ENCODE measurements around the gene CEP128. TPM values are rescaled to one million over a fixed set of nuclear protein-coding genes. Genes with fewer than 3 reads are reported as not detected.

CEP128 gene
- polyA plus RNA-seq, 1 donor (not counting 4 experiments of a cell fraction or from before 2014, with no cell fraction given): 2.6 TPM

GRCh38 chr14:80839743-80840142 is 101.8 kb downstream of the CEP128 start:
- Histone ChIP-seq H3K9me1 (ENCODE audit: control insufficient read depth, extremely low read depth, insufficient read depth, low read length) (no peaks in the 10 kb centered on the region), H3K79me2 (ENCODE audit: control insufficient read depth, insufficient read depth, low read length) (no peaks in the 10 kb centered on the region), H3K36me3 (ENCODE audit: control insufficient read depth in 2 of 2, extremely low read depth in 1 of 2, insufficient read depth in 2 of 2, low read length in 2 of 2) (no peaks in the 10 kb centered on the region), H3K27ac (ENCODE audit: control insufficient read depth, insufficient read depth, low read length) (no peak overlapping the region), H3K9ac (ENCODE audit: control insufficient read depth, extremely low read depth, insufficient read depth, low read length) (no peak overlapping the region), H3K4me1 (ENCODE audit: control insufficient read depth, extremely low read depth, insufficient read depth, low read length) (peaks cover 3% of the 10 kb centered on the region), H2AFZ (ENCODE audit: control insufficient read depth, low read length) (no peak overlapping the region), H3K9me3 (ENCODE audit: control insufficient read depth, low read depth, low read length) (no peaks in the 10 kb centered on the region), H3K4me2 (ENCODE audit: control insufficient read depth, extremely low read depth, insufficient read depth, low read depth, low read length) (no peak overlapping the region), H3K27me3 (ENCODE audit: control insufficient read depth, extremely low read depth, insufficient read depth, low read length) (no peaks in the 10 kb centered on the region), H4K20me1 (ENCODE audit: control insufficient read depth, extremely low read depth, insufficient read depth, low read length) (no peaks in the 10 kb centered on the region), H3K4me3 (ENCODE audit: control insufficient read depth in 2 of 3, extremely low read depth in 1 of 3, insufficient read depth in 2 of 3, low read depth in 1 of 3, low read length in 3 of 3) (no peak overlapping the region)
- TF ChIP-seq EZH2 (IDR thresholded peaks at IDR 0.05; ENCODE audit: low read length) (no peak), CTCF (optimal IDR thresholded peaks at IDR 0.05 in 1 of 3, IDR thresholded peaks at IDR 0.05 in 1 of 3, conservative IDR thresholded peaks at IDR 0.05 in 1 of 3; ENCODE audit: extremely low read depth in 1 of 3, insufficient read depth in 2 of 3, low read length in 3 of 3) (no peak)
- no peak for FAIRE-seq
- no peak for DNase-seq (ENCODE audit: low read depth, low spot score)
- dilution Hi-C loops (cut with MboI; ENCODE audit: extremely low pct_ligation_motif_present, low sequenced_read_pairs): no loop called here

DNA sequence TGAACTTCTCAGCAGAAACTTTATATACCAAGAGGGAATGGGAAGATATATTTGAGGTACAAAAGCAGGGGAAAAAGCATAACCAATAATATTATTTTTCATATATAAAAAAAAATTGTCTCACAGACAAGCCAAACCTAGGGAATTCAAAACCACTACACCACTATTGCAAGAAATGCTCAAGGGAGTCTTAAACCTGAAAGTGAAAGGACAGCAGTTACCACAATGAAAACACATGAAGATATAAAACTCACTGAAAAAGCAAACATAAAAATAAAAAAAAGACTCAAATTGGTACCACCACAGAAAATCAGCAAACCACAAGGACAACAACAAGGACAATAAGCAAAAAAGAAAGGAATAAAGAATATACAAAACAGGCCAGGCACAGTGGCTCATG is 131.9 kb downstream of the CEP128 start:
- no peaks in the 10 kb centered on the region for H3K9me1 ChIP-seq (ENCODE audit: control insufficient read depth, extremely low read depth, insufficient read depth, low read length)
- H2AFZ ChIP-seq (ENCODE audit: control insufficient read depth, low read length): no peak overlapping the region
- no peak for FAIRE-seq
- H3K79me2 ChIP-seq (ENCODE audit: control insufficient read depth, insufficient read depth, low read length): no peaks in the 10 kb centered on the region
- no peaks in the 10 kb centered on the region for H3K36me3 ChIP-seq (ENCODE audit: control insufficient read depth in 2 of 2, extremely low read depth in 1 of 2, insufficient read depth in 2 of 2, low read length in 2 of 2)
- H3K27ac ChIP-seq (ENCODE audit: control insufficient read depth, insufficient read depth, low read length): no peak overlapping the region
- no peak overlapping the region for H3K4me2 ChIP-seq (ENCODE audit: control insufficient read depth, extremely low read depth, insufficient read depth, low read depth, low read length)
- no peaks in the 10 kb centered on the region for H3K4me1 ChIP-seq (ENCODE audit: control insufficient read depth, extremely low read depth, insufficient read depth, low read length)
- no peak overlapping the region for H3K4me3 ChIP-seq (ENCODE audit: control insufficient read depth in 2 of 3, extremely low read depth in 1 of 3, insufficient read depth in 2 of 3, low read depth in 1 of 3, low read length in 3 of 3)
- no peak overlapping the region for H3K9ac ChIP-seq (ENCODE audit: control insufficient read depth, extremely low read depth, insufficient read depth, low read length)
- TF ChIP-seq CTCF (optimal IDR thresholded peaks at IDR 0.05 in 1 of 3, IDR thresholded peaks at IDR 0.05 in 1 of 3, conservative IDR thresholded peaks at IDR 0.05 in 1 of 3; ENCODE audit: extremely low read depth in 1 of 3, insufficient read depth in 2 of 3, low read length in 3 of 3) (no peak), EZH2 (IDR thresholded peaks at IDR 0.05; ENCODE audit: low read length) (no peak)
- H3K27me3 ChIP-seq (ENCODE audit: control insufficient read depth, extremely low read depth, insufficient read depth, low read length): no peaks in the 10 kb centered on the region
- H4K20me1 ChIP-seq (ENCODE audit: control insufficient read depth, extremely low read depth, insufficient read depth, low read length): no peaks in the 10 kb centered on the region
- DNase-seq (ENCODE audit: low read depth, low spot score): no peak
- dilution Hi-C loops (cut with MboI; ENCODE audit: extremely low pct_ligation_motif_present, low sequenced_read_pairs): no loop called here
- no peaks in the 10 kb centered on the region for H3K9me3 ChIP-seq (ENCODE audit: control insufficient read depth, low read depth, low read length)
